ENCODE results near the gene SERPINA7. TPM values are rescaled to one million over a fixed set of nuclear protein-coding genes. Genes with fewer than 3 reads are reported as not detected.

SERPINA7 gene
- total and polyA plus RNA-seq, 2 of the 8 experiments (the other 6 are each of a cell fraction or from before 2014, with no cell fraction given) = not detected

GRCh38 chrX:106050054-106050453, 11.5 kb upstream of the SERPINA7 start (continued):
- TF ChIP-seq SIRT6 (IDR thresholded peaks at IDR 0.05; ENCODE audit: low read length) = no peak

GRCh38 chrX:106042296-106042695, 3.8 kb upstream of the SERPINA7 start:
- H3K9me3 ChIP-seq (ENCODE audit: insufficient read depth in 2 of 2, low read depth in 1 of 2, low read length in 1 of 2) = peaks cover 0 to 7% of the 10 kb centered on the region in 2 experiments; a peak in 1 of 4 replicates
- H3K4me1 ChIP-seq (replicated peaks in 1 of 4; ENCODE audit: control insufficient read depth in 3 of 4, insufficient read depth in 4 of 4, low read length in 3 of 4) = no peaks in the 10 kb centered on the region
- no peak overlapping the region for H3K18ac ChIP-seq (ENCODE audit: extremely low read depth, low read length)
- WGBS, 2 experiments (ENCODE audit: extremely low coverage in 1 of 2, insufficient coverage in 1 of 2, insufficient read length in 1 of 2, insufficient replicate concordance in 2 of 2, low coverage in 1 of 2, low lambda C conversion rate in 2 of 2, missing lambda C conversion rate in 1 of 2) = 88% methylated on average over 1 of the region's 2 CpGs; no CpG with 5 or more reads in 1 of the 2 experiments
- H3K4me3 ChIP-seq (ENCODE audit: extremely low read depth in 1 of 4, insufficient read depth in 2 of 4, low read depth in 3 of 4, low read length in 4 of 4) = no peak overlapping the region
- H3K27ac ChIP-seq (ENCODE audit: low read depth, low read length) = no peak overlapping the region
- no peaks in the 10 kb centered on the region for H4K20me1 ChIP-seq (replicated peaks in 1 of 2; ENCODE audit: control insufficient read depth in 1 of 2, insufficient read depth in 2 of 2, low read length in 2 of 2)
- H3K4ac ChIP-seq (replicated peaks; ENCODE audit: insufficient read length, low read depth, low read length) = no peak overlapping the region
- POLR2A ChIA-PET (ENCODE audit: partially characterized antibody) = no interaction called here
- H2BK5ac ChIP-seq (ENCODE audit: low read depth, low read length) = no peak overlapping the region
- H3K14ac ChIP-seq (ENCODE audit: insufficient read length) = no peak overlapping the region
- H2AFZ ChIP-seq (ENCODE audit: low read length) = no peak overlapping the region
- no peak overlapping the region for H2BK12ac ChIP-seq (ENCODE audit: low read depth, low read length)
- H3K36me3 ChIP-seq (ENCODE audit: control insufficient read depth in 2 of 4, insufficient read depth in 4 of 4, low read length in 3 of 4) = no peaks in the 10 kb centered on the region
- H3K79me2 ChIP-seq (ENCODE audit: control insufficient read depth in 1 of 2, insufficient read depth in 2 of 2, low read length in 2 of 2) = no peaks in the 10 kb centered on the region
- no peak overlapping the region for H4K8ac ChIP-seq (ENCODE audit: extremely low read depth, insufficient read depth, low read length)
- H4K91ac ChIP-seq (replicated peaks; ENCODE audit: insufficient read length, low read length) = no peak overlapping the region
- H3K23ac ChIP-seq (ENCODE audit: insufficient read length) = no peak overlapping the region
- no peak overlapping the region for H3K56ac ChIP-seq (replicated peaks; ENCODE audit: insufficient read length, low read depth, low read length)
- no peak overlapping the region for H2AK5ac ChIP-seq (ENCODE audit: low read depth, low read length)
- no peak overlapping the region for H3K4me2 ChIP-seq (ENCODE audit: insufficient read depth in 1 of 2, low read depth in 2 of 2, low read length in 2 of 2)
- FAIRE-seq (no peak), DNase-seq (ENCODE audit: low read depth in 1 of 2, low spot score in 2 of 2) (no peak)
- TF ChIP-seq JUND (IDR thresholded peaks at IDR 0.05; ENCODE audit: low read length) (no peak), CHD1 (IDR thresholded peaks at IDR 0.05; ENCODE audit: low read depth, low read length) (no peak), USF2 (IDR thresholded peaks at IDR 0.05; ENCODE audit: low read length) (no peak), ASH2L (IDR thresholded peaks at IDR 0.05; ENCODE audit: low read length) (no peak), RFX5 (IDR thresholded peaks at IDR 0.05; ENCODE audit: borderline replicate concordance, low read depth, low read length) (no peak), TAF7 (optimal IDR thresholded peaks at IDR 0.05; ENCODE audit: borderline replicate concordance, low read depth, low read length) (no peak), SIRT6 (IDR thresholded peaks at IDR 0.05; ENCODE audit: low read length) (no peak), SP2 (IDR thresholded peaks at IDR 0.05; ENCODE audit: low read length) (no peak), CREB1 (IDR thresholded peaks at IDR 0.05) (no peak), TEAD4 (IDR thresholded peaks at IDR 0.05; ENCODE audit: low read depth, low read length) (no peak)
- no peak overlapping the region for H3K9ac ChIP-seq (replicated peaks in 1 of 4; ENCODE audit: extremely low read depth in 1 of 4, low read depth in 3 of 4, low read length in 3 of 4)
- no peaks in the 10 kb centered on the region for H3K27me3 ChIP-seq (replicated peaks in 1 of 4; ENCODE audit: control insufficient read depth in 3 of 4, extremely low read depth in 1 of 4, insufficient read depth in 3 of 4, low read length in 3 of 4)
- H4K5ac ChIP-seq (ENCODE audit: insufficient read length, low read depth, low read length) = no peak overlapping the region
- no peaks in the 10 kb centered on the region for H3K79me1 ChIP-seq (ENCODE audit: low read depth, low read length)
- no peak overlapping the region for H2BK120ac ChIP-seq (replicated peaks; ENCODE audit: low read depth, low read length)
- no peak overlapping the region for H2BK15ac ChIP-seq (ENCODE audit: low read length)
- no peak overlapping the region for H2BK20ac ChIP-seq (ENCODE audit: low read length)
- no peaks in the 10 kb centered on the region for H3K23me2 ChIP-seq (ENCODE audit: low read depth, low read length)
- CTCF ChIA-PET (ENCODE audit: partially characterized antibody) = no interaction called here
